Loucy (cell line): ENCODE data around the gene TNP2.
"Not testable (repeated sequence)": the region's sequence is repeated elsewhere in the genome, so short reads cannot be mapped to it uniquely, and the experiment has no call there.

Experiments used
- H2AFZ ChIP-seq: fragments of 200-600 bp; sonication (generic); 2 replicates; pipeline ENCODE4 v1.6.0; 2016; ENCODE audit warnings: antibody characterized with exemption, mild to moderate bottlenecking, low read length, moderate library complexity
- H3F3A ChIP-seq: fragments of 200-600 bp; 2 replicates; pipeline ENCODE4 v1.6.0; 2016; ENCODE audit warnings: antibody characterized with exemption, low read depth, mild to moderate bottlenecking
- H3K27me3 ChIP-seq: fragments of 200-600 bp; sonication (generic); 2 replicates; pipeline ENCODE4 v1.6.1; 2014; ENCODE audit warnings: low read length, mild to moderate bottlenecking; ENCODE audit not compliant: insufficient read depth, poor library complexity, severe bottlenecking
- H3K36me3 ChIP-seq: fragments of 200-600 bp; sonication (generic); 2 replicates; pipeline ENCODE4 v1.6.1; 2016; ENCODE audit warnings: low read length; ENCODE audit not compliant: insufficient read depth
- H3K4me1 ChIP-seq: fragments of 200-600 bp; sonication (generic); 2 replicates; pipeline ENCODE4 v1.5.1; 2014; ENCODE audit warnings: low read length, mild to moderate bottlenecking; ENCODE audit not compliant: insufficient read depth, poor library complexity, severe bottlenecking
- H3K4me2 ChIP-seq: fragments of 200-600 bp; sonication (generic); 2 replicates; pipeline ENCODE4 v1.6.0; 2014; ENCODE audit warnings: antibody characterized with exemption, low read length, low read depth, mild to moderate bottlenecking; ENCODE audit not compliant: poor library complexity, severe bottlenecking
- H3K4me3 ChIP-seq: fragments of 200-600 bp; sonication (generic); 2 replicates; pipeline ENCODE4 v1.5.1; 2014; ENCODE audit warnings: low read length, mild to moderate bottlenecking, mixed read lengths; ENCODE audit not compliant: poor library complexity, severe bottlenecking
- H3K79me2 ChIP-seq: fragments of 200-600 bp; sonication (generic); 2 replicates; pipeline ENCODE4 v1.6.1; 2014; ENCODE audit warnings: low read length; ENCODE audit not compliant: insufficient read depth
- H3K9ac ChIP-seq: fragments of 200-600 bp; sonication (generic); 2 replicates; pipeline ENCODE4 v1.6.0; 2014; ENCODE audit warnings: mild to moderate bottlenecking, low read depth, low read length, moderate library complexity; ENCODE audit not compliant: poor library complexity, severe bottlenecking
- H3K9me2 ChIP-seq: fragments of 200-600 bp; sonication (generic); replicated peaks from 2 replicates; pipeline ENCODE4 v1.6.1; 2016; ENCODE audit warnings: low read depth, low read length, mixed read lengths
- H3K9me3 ChIP-seq: fragments of 200-600 bp; sonication (generic); 2 replicates; pipeline ENCODE4 v1.6.1; 2014; ENCODE audit warnings: mild to moderate bottlenecking, antibody characterized with exemption, low read length, low read depth; ENCODE audit not compliant: insufficient read depth
- H4K20me1 ChIP-seq: fragments of 200-600 bp; sonication (generic); 2 replicates; pipeline ENCODE4 v1.6.0; 2014; ENCODE audit warnings: antibody characterized with exemption, low read length, mild to moderate bottlenecking; ENCODE audit not compliant: insufficient read depth, poor library complexity, severe bottlenecking
- EZH2phosphoT487 ChIP-seq: fragments of 200-600 bp; IDR thresholded peaks from 2 replicates; pipeline ENCODE4 v1.6.1; 2018; ENCODE audit warnings: antibody characterized with exemption, mild to moderate bottlenecking, moderate library complexity, borderline replicate concordance
- TF ChIP-seq, protein P1 (sequence below): fragments of 200-600 bp; sonication (generic); conservative IDR thresholded peaks from 2 replicates; pipeline ENCODE4 v1.5.1; 2014; ENCODE audit warnings: mild to moderate bottlenecking, antibody characterized with exemption, low read length

TNP2 gene

DNA sequence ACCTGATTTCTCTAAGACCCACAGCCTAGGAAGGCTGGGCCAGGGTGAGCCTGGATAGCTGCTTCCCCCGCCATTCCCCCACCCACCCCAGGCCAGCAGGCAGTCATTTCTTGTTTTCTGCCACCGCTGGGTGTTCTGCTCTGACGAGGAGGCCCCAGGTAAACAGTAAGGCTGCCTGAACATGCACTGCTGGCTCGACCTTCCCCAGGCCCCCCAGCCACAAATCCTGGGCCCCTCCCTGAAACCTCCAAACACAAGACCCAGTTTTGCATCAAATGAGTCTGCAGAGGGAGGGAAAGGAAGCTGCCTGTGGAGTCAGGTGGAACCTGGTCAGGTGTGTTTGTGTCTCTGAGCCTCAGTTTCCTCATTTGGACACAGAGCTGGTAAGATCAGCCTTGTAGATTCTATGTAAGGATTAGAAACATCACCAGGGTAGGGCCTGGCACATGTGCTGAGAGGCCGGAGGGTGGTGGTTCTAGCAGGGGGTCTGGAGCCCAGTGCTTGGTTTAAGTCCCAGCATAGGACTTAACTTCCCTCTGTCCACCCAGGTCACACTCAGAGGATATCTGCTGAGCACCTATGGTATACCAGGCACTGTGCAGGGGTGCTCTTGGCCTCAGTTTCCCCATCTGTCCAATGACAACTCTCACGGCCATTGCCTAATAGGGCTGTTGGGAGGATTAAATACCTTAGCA lies 30.9 kb upstream of the TNP2 start:
- no peak overlapping the region for H3K4me2 ChIP-seq
- no peak overlapping the region for H2AFZ ChIP-seq
- H3K79me2 ChIP-seq, result no peaks in the 10 kb centered on the region
- TF ChIP-seq EZH2phosphoT487, result no peak
- TF ChIP-seq, protein P1, sequence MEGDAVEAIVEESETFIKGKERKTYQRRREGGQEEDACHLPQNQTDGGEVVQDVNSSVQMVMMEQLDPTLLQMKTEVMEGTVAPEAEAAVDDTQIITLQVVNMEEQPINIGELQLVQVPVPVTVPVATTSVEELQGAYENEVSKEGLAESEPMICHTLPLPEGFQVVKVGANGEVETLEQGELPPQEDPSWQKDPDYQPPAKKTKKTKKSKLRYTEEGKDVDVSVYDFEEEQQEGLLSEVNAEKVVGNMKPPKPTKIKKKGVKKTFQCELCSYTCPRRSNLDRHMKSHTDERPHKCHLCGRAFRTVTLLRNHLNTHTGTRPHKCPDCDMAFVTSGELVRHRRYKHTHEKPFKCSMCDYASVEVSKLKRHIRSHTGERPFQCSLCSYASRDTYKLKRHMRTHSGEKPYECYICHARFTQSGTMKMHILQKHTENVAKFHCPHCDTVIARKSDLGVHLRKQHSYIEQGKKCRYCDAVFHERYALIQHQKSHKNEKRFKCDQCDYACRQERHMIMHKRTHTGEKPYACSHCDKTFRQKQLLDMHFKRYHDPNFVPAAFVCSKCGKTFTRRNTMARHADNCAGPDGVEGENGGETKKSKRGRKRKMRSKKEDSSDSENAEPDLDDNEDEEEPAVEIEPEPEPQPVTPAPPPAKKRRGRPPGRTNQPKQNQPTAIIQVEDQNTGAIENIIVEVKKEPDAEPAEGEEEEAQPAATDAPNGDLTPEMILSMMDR, result no peak
- no peaks in the 10 kb centered on the region for H3K36me3 ChIP-seq
- no peak overlapping the region for H3K9ac ChIP-seq
- H3K9me2 ChIP-seq, result no peaks in the 10 kb centered on the region
- no peak overlapping the region for H3K4me3 ChIP-seq
- peaks cover 25% of the 10 kb centered on the region for H3K4me1 ChIP-seq
- H3K27me3 ChIP-seq, result no peaks in the 10 kb centered on the region
- no peaks in the 10 kb centered on the region for H3K9me3 ChIP-seq
- no peaks in the 10 kb centered on the region for H3F3A ChIP-seq
- no peaks in the 10 kb centered on the region for H4K20me1 ChIP-seq

DNA sequence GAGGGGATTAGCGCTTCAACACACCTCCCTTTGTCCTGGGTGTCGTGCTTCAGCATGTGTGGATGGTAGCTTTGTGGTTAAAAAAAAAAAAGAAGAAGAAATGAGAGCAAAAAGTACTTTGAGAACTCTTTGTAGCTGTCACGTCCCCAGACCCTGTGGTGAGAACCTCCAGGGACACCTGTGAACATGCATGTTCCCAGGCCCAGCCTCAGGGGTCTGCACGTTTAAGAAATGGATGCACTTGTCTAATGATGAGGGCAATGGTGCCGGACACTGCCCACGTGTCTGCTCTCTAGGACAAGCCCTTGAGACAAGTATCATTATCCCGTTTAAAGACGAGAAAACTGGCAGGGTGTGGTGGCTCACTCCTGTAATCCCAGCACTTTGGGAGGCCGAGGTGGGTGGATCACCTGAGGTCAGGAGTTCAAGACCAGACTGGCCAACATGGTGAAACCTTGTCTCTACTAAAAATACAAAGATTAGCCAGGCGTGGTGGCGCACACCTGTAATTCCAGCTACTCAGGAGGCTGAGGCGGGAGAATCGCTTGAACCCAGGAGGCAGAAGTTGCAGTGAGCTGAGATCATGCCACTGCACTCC lies 29.9 kb upstream of the TNP2 start:
- H4K20me1 ChIP-seq, H3K36me3 ChIP-seq, H3K4me2 ChIP-seq, H3K9me2 ChIP-seq, H3K79me2 ChIP-seq, H3F3A ChIP-seq, H2AFZ ChIP-seq, H3K4me3 ChIP-seq, H3K9ac ChIP-seq, H3K9me3 ChIP-seq, H3K27me3 ChIP-seq: not testable (repeated sequence)
- peaks cover 25% of the 10 kb centered on the region for H3K4me1 ChIP-seq

DNA sequence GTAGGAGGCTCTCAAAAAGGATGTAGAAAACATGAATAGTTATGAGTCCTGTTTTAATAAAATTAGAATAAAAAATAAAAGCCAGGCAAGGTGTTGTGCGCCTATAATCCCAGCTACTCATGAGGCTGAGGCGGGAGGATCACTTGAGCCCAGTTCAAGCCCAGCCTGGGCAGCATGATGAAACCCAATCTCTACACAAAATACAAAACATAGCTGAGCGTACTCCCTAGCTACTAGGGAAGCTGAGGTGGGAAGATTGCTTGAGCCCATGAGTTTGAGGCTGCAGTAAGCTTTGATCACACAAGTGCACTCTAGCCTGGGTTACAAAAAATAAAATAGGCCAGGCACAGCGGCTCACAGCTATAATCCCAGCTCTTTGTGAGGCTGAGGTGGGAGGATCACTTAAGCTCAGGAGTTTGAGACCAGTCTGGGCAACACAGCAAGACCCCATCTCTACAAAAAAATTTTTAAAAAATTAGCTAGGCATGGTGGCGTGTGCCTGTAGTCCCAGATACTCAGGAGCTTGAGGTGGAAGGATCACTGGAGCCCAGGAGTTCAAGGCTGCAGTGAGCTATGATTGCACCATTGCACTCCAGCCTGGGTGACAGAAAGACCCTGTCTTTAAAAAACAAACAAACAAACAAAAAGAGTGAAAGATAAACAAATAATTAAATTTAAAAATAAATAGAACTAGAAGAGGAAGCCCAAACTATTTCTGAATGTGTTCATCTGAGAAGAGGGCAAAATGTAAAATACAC lies 29.2 kb upstream of the TNP2 start:
- Histone ChIP-seq H3K4me3 (peak overlapping the region; percentile 40), H3K36me3 (no peaks in the 10 kb centered on the region), H3K79me2 (no peaks in the 10 kb centered on the region), H3K9me3 (no peaks in the 10 kb centered on the region), H3K9me2 (no peaks in the 10 kb centered on the region), H4K20me1 (no peaks in the 10 kb centered on the region), H2AFZ (peak overlapping the region; percentile 83; the same call in 1 of the 2 replicates), H3K4me2 (peak overlapping the region; percentile 72), H3K4me1 (peaks cover 22% of the 10 kb centered on the region), H3K27me3 (no peaks in the 10 kb centered on the region), H3F3A (no peaks in the 10 kb centered on the region), H3K9ac (peak overlapping the region; percentile 54)
- TF ChIP-seq, protein P1, result no peak
- no peak for TF ChIP-seq EZH2phosphoT487
